OCI-M2 (cell line): Measurements from ENCODE around the gene MOAP1.
"Not testable (repeated sequence)": the region's sequence is repeated elsewhere in the genome, so short reads cannot be mapped to it uniquely, and the experiment has no call there.

ENCODE experiments used
- DNase-seq: peaks from one replicate; lab custom pipeline; 2025; ENCODE audit not compliant: unreplicated experiment; lab: John Stamatoyannopoulos, UW

Gene MOAP1

DNA sequence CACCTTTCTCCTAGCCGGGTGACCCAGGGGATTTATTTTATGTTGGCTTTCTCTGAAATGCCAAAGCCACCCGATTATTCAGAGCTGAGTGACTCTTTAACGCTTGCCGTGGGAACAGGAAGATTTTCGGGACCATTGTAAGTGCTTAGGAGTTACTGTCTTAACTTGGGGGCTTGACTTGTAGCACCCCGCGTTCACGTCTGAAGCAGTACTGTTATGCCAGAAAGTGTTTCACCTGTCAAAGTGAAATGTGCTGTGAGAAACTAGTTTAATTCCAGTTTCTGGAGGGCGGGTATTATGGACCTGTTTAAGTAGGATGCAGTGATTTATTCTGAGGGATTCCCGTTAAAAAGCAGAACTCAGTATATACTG lies 638 bp upstream of the MOAP1 start:
- no peak for DNase-seq

DNA sequence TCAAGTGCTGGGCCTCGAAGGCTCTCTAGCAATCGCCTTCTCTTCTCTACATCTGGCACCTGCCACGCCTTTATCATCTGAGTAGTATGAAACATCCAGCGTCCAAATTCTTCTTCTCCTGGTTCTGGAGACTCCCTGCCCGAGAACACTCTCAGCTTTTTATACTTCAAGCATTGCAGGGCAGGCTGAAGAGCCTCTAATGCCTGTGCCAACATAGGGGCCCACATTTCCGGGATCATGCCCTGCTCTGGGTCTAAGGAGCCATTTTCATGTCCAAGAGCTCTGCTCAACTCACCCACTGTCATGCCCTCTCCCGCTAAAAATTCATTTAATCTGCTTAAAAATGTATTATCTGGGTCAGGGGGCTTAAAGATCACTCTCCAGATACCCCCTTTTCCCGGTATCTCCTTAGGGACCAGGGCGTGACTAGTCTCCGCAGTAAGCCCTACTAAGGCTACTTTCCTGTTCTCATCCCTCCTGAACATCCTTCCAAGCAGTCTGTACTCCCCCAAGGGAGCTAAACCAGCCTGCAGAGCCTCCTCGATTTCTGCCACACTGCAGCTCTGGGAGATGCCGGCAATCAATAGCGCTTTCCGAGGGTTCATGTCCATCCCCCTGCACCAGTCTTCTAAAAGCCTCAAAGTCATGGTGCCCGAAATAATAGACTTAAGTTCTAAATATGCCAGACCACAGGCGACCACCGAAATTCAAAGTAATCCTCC lies 940 bp downstream of the MOAP1 start:
- DNase-seq = no peak

GRCh38 chr14:93175492-93175891 lies 9.2 kb downstream of the MOAP1 start:
- DNase-seq = no peak

GRCh38 chr14:93174731-93175130 lies 10.0 kb downstream of the MOAP1 start:
- not testable (repeated sequence) for DNase-seq

DNA sequence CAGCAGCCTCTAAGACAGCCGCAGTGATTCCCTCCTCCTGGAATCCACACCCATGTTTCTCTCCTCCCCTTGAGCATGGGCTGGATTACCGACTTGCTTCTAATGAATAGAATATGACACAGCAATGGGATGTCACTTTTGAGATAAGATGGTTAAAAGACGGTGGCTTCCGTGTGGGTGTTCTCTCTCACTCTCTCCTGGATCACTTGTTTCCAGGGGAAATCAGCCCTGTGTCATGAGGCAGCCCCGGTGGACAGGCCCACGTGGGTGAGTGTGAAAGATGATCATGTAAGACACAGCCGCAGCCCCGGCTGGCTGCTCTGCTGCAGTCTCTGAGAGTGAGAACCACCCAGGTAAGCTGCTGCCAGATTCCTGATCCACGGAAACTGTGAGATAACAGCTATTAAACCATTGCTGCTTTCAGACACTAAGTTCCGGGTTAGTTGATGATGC lies 10.7 kb downstream of the MOAP1 start:
- no peak for DNase-seq

- no peak for DNase-seq
These were observed 13.3 kb downstream of the MOAP1 start for GRCh38 chr14:93171376-93171775.

GRCh38 chr14:93170141-93170540 lies 14.6 kb downstream of the MOAP1 start:
- DNase-seq = not testable (repeated sequence)

GRCh38 chr14:93169619-93170018 lies 15.1 kb downstream of the MOAP1 start:
- DNase-seq = not testable (repeated sequence)

DNA sequence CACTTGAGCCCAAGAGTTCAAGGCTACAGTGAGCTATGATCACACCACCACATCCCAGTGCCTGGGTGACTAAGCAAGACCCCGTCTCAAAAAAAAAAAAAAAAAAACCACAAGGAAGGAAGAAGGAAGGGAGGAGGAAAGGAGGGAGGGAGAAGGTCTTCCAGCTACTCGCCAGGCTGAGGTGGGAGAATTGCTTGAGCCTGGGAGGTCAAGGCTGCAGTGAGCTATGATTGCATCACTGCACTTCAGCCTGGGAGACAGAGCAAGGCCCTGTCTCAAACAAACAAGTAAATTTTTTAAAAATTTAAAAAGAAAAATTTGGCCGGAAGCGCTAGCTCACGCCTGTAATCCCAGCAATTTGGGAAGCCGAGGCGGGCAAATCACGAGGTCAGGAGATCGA lies 16.1 kb downstream of the MOAP1 start:
- DNase-seq = not testable (repeated sequence)

GRCh38 chr14:93165271-93166265 lies 19.1 kb downstream of the MOAP1 start:
- DNase-seq = not testable (repeated sequence)

DNA sequence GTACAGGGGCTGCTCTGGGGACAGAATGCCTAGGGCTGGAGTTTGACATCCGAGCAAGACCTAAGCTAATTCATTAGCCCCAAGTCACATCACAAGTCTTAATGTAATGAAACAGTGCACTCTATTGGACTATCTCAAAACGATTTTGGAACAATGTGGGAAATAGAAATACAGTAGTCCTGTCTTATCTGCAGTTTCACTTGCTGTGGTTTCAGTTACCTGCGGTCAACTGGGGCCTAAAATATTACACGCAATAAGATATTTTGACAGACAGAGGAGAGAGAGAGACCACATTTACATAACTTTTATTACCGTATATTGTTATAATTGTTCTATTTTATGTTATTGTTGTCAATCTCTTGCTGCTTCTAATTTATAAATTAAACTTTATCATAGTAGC lies 21.1 kb downstream of the MOAP1 start:
- peak; percentile 22 for DNase-seq

DNA sequence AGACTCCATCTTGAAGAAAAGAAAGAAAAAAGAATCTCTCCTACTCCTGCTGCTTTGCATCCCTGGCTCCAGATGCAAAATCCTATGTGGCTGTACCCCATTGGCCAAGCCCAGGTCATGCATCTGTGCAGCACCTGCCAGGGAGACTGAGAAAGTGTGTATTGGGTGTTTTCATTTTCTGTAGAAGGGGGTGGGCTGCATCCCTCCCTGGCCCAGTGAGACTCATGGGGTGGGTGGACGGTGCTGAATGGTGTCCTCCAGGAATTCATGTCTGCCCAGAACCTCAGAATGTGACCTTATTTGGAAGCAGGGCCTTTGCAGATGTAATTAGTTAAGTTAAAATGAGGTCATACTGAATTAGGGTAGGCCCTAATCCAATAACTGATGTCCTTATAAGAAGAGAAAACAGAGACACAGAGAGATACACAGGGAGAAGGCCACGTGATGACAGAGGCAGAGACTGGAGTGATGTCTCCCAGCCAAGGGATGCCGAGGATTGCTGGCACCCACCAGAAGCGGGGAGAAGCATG lies 23.2 kb downstream of the MOAP1 start:
- no peak for DNase-seq

DNA sequence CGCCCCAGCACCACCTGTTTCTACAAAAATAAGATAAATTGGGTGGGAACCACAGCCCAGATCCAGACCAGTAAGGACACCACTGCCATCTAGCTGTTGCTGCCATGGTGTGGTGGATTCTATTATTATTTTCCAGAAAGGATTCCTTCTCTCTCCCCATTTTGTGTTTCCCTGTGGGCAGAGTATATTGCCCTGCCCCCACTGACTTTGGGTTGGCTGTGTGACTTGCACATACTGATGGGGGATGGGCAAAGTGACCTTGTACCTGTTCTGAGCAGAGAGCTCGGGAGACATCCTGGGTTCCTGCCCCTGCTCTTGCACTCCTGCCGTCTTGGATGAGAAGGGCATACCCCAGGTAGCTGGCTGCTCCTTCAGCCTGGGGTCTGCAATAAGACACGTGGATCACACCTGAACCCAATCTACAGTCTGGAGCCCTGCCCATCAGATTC lies 24.3 kb downstream of the MOAP1 start:
- no peak for DNase-seq

DNA sequence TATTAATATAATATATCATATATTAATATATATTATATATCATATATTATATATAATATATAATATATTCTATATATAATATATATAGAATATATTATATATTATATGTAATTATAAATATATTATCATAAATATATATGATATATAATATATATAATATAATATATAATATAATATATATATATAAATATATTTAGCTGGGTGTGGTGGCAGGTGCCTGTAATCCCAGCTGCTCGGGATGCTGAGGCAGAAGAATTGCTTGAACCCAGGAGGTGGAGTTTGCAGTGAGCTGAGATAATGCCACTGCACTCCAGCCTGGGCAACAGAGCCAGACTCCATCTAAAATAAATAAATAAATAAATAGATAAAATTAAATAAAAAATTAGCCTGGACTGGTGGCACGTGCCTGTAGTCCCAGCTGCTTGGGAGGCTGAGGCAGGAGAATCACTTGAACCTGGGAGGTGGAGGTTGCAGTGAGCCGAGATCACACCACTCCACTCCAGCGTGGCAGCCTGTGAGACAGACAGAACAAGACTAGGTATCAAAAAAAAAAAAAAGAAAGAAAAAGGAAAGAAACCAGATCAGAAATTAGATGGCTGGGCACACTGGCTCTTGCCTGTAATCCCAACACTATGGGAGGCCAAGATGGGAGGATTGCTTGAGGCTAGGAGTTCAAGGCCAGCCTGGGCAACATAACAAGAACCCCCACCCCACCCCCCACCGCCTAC lies 24.9 kb downstream of the MOAP1 start:
- DNase-seq = not testable (repeated sequence)

DNA sequence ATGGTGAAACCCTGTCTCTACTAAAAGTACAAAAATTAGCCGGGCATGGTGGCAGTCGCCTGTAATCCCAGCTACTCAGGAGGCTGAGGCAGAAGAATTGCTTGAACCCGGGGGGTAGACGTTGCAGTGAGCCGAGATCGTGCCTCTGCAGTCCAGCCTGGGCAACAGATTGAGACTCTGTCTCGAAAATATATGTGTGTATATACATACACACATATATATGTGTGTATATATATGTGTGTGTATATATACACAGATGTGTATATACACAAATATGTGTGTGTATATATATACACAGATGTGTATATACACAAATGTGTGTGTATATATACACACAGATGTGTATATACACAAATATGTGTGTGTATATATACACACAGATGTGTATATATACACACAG lies 26.3 kb downstream of the MOAP1 start:
- not testable (repeated sequence) for DNase-seq

DNA sequence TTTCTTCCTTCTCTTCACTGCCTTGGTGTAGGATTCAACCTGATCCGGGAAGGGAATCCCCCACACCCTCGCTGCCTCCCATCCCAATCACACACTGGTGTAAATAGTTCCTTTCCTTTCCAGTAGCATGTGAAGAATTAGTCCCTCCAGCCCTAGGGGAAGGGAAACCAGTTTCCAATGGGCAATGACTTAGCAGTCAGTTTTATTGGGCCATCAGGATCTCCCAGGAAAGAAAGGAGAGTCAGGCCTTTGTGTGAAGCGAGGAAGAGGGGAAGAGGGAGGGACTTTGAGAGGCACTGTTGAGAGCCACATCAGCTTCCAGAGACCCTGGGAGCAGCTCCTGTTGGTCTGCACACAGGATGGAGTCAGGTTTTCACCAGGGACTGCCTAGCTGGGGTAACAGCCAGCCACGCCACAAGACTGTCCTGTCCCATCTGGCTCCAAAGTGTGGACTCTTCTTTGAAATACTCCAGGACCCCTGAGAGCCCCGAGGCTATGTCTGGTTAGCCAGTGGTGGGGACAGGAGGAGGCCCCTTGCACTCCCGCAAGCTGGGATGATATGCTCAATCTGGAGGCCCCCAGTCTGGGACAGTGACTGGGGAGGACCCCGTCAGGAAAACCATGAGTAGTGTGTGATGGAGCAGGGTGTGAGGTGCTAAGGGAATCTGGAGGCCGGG lies 27.9 kb downstream of the MOAP1 start:
- DNase-seq = no peak

DNA sequence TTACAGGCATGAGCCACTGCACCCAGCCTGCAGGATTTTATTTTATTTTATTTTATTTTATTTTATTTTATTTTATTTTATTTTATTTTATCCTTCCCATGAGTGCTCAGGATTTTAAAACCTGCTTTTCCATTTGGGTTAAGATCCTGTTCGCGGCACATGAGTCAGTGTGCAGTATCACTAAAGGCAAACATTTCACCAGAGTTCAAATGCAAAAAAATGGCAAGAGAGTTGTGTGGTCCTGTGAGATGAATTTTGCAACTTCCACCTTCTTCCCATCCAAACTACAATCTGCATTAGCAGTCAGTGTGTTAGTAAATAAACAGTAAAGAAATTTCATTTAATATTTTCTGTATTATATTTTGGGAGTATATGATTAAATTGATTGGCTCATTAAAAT lies 29.0 kb downstream of the MOAP1 start:
- DNase-seq = no peak

- DNase-seq = no peak
These were observed 31.6 kb downstream of the MOAP1 start for GRCh38 chr14:93153121-93153520.

DNA sequence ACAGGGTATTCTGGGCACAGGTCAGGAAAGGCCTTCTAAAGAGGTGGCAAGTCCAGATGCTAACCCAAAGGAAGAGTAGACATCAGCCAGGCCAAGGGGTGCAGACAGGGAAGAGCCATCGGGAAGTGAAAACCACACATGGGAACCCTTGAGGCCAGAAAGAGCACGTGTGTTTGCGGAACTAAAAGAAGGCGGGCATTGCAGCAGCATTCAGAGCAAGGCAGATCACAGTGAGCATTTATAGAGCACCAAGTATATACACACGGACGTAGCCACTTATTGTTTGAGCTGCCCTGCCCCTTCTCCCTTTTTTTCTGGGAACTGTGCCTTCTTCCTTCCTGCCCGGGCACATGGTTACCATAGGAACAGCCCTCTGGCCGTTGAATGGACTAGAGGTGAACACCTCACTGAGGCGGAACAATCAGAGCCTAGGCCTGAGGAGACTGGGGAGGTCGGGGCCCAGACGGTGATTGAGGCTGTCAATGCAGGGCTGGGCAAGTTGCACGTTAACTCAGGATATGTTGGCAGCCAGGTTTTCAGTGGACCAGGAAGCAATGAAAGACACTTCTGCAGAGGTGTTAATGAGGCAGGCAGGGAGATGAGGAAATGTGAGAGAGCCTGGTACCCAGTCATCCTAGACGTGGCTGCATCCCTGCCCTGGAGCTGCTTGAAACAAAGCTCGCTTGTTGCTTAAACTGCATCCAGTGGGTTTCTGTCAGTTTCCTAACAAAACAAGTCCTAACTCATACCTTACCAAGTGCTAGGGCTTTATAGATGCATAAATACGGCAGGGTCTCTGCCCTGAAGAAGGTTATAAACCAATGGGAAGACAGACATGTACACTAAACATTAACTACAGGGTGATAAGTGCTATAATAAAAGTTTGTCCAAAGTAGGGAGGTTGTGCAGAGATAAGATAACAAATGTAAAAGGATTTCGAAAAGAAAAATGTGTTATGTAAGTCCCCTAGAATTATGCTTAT lies 34.2 kb downstream of the MOAP1 start:
- no peak for DNase-seq
